NCI-H226 (cell line): ENCODE measurements around the gene KRT83.

Experiments used
- DNase-seq: peaks from one replicate; pipeline ENCODE4 v3.0.0-alpha.2; 2015

Gene KRT83

GRCh38 chr12:52320784-52321400 is at the start of gene KRT83:
Gene KRT83, minus strand, starts transcription at chr12:52321398. Its CDS starts 63 bp downstream, at chr12:52321335.
- DNase-seq: no peak

GRCh38 chr12:52369809-52370208 is 48.6 kb upstream of the KRT83 start:
- DNase-seq: no peak

GRCh38 chr12:52369211-52369610 is 48.0 kb upstream of the KRT83 start:
- DNase-seq: no peak

GRCh38 chr12:52368508-52368907 is 47.3 kb upstream of the KRT83 start:
- no peak for DNase-seq

- no peak for DNase-seq
These were observed 46.7 kb upstream of the KRT83 start for GRCh38 chr12:52367876-52368275.

- no peak for DNase-seq
These were observed 45.7 kb upstream of the KRT83 start, which contains the start of gene KRT85 for GRCh38 chr12:52366738-52367485. Gene KRT85, minus strand, starts transcription at chr12:52367481. Its CDS starts 76 bp downstream, at chr12:52367405.

- no peak for DNase-seq
These were observed 43.8 kb upstream of the KRT83 start for GRCh38 chr12:52364901-52365489.

GRCh38 chr12:52364061-52364460 is 42.9 kb upstream of the KRT83 start:
- no peak for DNase-seq

GRCh38 chr12:52363111-52363679 is 42.0 kb upstream of the KRT83 start:
- DNase-seq: no peak

GRCh38 chr12:52362118-52362726 is 41.0 kb upstream of the KRT83 start:
- DNase-seq: no peak

- no peak for DNase-seq
These were observed 40.4 kb upstream of the KRT83 start for GRCh38 chr12:52361553-52361952.

- DNase-seq: no peak
These were observed 39.6 kb upstream of the KRT83 start for GRCh38 chr12:52360663-52361271.

GRCh38 chr12:52360106-52360662 is 39.0 kb upstream of the KRT83 start:
- no peak for DNase-seq

- no peak for DNase-seq
These were observed 38.4 kb upstream of the KRT83 start for GRCh38 chr12:52359621-52360061.

GRCh38 chr12:52358575-52359350 is 37.6 kb upstream of the KRT83 start:
- DNase-seq: no peak

- no peak for DNase-seq
These were observed 35.8 kb upstream of the KRT83 start for GRCh38 chr12:52356762-52357580.

GRCh38 chr12:52356031-52356761 is 35.0 kb upstream of the KRT83 start:
- no peak for DNase-seq

GRCh38 chr12:52355176-52355575 is 34.0 kb upstream of the KRT83 start:
- DNase-seq: no peak

- no peak for DNase-seq
These were observed 33.0 kb upstream of the KRT83 start for GRCh38 chr12:52354200-52354599.

GRCh38 chr12:52353766-52354165 is 32.6 kb upstream of the KRT83 start:
- no peak for DNase-seq
